ENCODE data around the gene FCER2.
A peak's percentile ranks its signal among the peaks of the same experiment; 100 is the strongest.

The FCER2 gene

GRCh38 chr19:7732045-7732444 lies 30.1 kb upstream of the FCER2 start, which contains the start of gene CLEC4G:
Gene CLEC4G, minus strand, starts transcription at chr19:7732110. Its CDS starts 8 bp downstream, at chr19:7732102.
- DNase-seq (ENCODE audit: low spot score): no peak

DNA sequence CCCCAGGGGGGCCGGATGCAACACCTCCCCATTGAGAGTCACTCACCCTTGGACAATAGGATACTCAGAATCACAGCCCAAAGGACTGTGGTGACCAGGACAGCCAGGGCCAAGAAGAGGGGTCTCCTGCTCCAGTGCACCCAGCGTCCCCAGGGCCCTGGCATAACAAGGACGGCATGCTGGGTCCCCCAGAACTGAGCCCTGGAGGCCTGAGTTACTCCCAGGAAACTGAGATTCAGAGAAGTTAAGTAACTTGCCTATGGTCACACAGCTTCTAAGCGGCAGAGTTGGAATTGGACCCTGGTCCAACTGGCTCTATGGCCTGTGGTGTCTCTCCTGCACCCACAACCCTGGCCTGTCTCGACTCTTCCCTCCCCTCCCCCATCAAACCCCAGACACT lies 29.7 kb upstream of the FCER2 start:
- no peak for DNase-seq (ENCODE audit: low spot score)

GRCh38 chr19:7731218-7731595 lies 29.3 kb upstream of the FCER2 start:
- peak; percentile 19 for DNase-seq (ENCODE audit: low spot score)

DNA sequence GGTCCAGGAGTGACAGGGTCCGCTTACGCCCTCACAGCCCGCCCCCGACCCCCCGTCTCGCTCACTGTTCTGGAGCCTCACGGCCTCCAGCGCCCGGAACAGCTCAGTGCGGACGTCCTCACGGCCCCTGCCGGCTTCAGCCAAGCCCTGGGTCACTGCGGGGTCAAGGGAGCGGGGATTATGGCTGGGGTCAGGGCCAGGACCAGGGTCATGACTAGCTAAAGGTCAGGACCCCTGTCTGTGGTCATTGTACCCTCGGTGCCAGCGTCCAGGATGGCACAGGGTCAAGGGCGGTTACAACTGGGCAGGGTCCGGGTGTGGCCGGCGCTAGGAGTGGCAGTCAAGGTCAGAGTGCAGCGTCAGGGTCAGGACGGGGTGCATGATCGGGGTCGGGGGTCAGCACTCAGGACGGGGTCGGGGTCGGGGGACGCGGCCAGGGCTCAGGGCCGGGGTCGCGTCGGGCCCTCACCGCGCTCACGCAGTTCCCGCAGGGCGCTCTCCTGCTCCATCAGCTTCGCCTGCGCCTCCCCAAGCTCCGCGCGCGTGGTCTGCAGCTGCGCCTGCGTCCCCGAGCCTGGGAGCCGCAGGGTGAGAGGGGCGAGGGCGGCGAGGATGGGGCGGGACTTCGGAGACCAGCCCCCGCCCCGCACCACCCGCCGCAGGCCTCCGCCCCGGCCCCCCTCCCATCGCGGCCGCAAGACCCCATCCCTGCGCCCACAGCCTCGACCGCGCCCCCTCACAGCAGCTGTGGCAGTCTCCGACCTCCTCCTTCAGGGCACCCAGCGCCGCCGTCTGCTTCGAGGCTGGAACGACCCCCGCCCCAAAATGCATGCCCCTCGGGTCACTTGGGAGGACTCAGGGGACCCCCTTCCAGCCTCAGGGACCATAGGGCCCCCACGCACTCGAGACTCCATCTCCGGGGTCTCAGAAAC lies 28.6 kb upstream of the FCER2 start:
- peak; percentile 29 for DNase-seq (ENCODE audit: low spot score)

GRCh38 chr19:7729831-7730285 lies 27.9 kb upstream of the FCER2 start:
- peak; percentile 27 for DNase-seq (ENCODE audit: low spot score)

DNA sequence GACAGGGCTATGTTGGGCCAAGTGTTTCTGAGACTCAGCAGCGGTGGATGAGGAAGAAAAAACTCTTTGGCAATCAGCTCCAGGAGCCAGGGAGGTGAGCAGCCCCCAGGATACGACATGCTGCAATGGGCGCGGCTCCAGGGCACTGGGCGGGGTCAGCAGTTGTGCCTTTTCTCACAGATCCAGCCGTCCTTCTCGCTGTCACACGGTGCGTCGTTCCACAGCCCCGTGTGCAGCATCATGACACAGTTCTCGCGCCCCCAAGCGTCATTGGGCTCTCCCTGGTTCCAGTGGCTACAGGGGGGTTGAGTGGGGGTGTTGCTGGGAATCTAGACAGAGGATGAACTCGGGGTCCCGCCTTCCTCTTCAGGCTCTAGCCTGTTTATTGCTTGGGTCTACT lies 27.3 kb upstream of the FCER2 start:
- peak; percentile 21 for DNase-seq (ENCODE audit: low spot score)

DNA sequence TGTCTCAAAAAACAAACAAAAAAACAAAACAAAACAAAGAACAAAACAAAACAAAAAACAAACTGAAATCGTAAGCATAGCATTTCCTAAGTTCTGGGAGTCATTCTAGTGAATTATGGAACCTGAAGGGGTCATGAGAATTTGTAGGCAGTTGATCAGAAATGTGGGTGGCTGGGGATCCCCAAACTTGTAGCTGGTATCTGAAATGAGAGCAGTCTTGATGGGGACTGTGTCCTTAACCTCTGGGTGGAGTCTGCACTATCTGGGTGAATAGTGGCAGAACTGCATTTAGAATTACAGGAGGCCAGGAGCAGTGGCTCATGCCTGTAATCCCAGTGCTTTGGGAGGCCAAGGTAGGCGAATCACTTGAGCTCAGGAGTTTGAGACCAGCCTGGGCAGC lies 23.9 kb upstream of the FCER2 start:
- DNase-seq (ENCODE audit: low spot score): no peak

GRCh38 chr19:7722231-7722651 lies 20.3 kb upstream of the FCER2 start:
- peak; percentile 81 for DNase-seq (ENCODE audit: low spot score)

GRCh38 chr19:7720351-7720750 lies 18.4 kb upstream of the FCER2 start:
- no peak for DNase-seq (ENCODE audit: low spot score)

GRCh38 chr19:7718668-7719067 lies 16.7 kb upstream of the FCER2 start:
- no peak for DNase-seq (ENCODE audit: low spot score)

GRCh38 chr19:7716762-7717161 lies 14.8 kb upstream of the FCER2 start:
- no peak for DNase-seq (ENCODE audit: low spot score)

GRCh38 chr19:7715671-7716070 lies 13.7 kb upstream of the FCER2 start:
- no peak for DNase-seq (ENCODE audit: low spot score)

DNA sequence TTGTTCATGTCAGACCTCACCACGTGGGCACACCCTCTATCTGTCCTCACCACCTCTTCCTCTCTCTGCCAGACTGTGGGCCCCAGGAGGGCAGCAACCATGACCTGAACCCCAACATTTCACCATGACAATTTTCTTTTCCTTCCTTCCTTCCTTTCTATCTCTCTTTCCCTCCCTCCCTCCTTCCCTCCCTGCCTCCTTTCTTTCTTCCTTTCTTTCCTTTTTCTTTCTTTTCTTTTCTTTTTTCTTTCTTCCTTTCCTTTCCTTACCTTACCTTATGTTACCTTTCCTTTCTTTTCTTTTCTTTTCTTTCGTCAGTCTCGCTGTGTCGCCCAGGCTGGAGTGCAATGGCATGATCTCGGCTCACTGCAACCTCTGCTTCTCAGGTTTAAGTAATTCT lies 8.7 kb upstream of the FCER2 start:
- no peak for DNase-seq (ENCODE audit: low spot score)

GRCh38 chr19:7709932-7710460 lies 8.1 kb upstream of the FCER2 start:
- no peak for DNase-seq (ENCODE audit: low spot score)

- no peak for DNase-seq (ENCODE audit: low spot score)
These were observed 5.1 kb upstream of the FCER2 start for GRCh38 chr19:7706955-7707456.

DNA sequence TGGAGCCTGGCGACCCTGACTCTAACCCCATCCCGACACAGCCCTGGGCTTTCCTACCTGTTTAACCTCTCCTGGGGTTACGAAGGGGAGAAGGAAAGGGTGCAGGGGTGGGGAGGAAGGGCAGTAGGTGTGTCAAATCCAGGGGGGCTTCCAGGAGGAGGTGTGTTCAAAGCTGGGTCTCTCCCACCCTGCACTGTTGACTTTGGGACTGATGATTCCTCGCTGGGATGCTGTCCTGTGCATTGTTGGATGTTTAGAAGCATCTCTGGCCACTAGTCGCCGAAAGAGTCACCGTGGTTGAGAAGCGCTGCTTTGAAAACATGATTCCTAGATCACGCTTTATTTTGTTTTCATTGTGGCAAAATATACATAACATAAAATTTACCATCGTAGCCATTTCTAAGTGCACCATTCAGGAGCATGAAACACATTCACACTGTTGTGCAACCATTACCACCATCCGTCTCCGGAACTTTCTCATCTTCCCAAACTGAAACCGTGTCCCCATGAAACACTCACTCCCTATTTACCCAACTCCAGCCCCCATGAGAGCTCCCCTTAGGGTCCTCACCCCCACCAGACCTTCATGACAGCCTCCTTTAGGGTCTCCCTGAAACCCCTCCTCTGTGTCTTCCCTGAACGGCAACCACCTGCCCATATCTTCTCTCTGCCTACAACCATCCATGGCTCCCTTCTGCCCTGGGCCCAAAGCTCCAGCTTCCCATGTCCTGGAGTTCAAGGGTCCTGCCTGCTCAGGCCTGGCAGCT lies 4.4 kb upstream of the FCER2 start:
- DNase-seq (ENCODE audit: low spot score): no peak

DNA sequence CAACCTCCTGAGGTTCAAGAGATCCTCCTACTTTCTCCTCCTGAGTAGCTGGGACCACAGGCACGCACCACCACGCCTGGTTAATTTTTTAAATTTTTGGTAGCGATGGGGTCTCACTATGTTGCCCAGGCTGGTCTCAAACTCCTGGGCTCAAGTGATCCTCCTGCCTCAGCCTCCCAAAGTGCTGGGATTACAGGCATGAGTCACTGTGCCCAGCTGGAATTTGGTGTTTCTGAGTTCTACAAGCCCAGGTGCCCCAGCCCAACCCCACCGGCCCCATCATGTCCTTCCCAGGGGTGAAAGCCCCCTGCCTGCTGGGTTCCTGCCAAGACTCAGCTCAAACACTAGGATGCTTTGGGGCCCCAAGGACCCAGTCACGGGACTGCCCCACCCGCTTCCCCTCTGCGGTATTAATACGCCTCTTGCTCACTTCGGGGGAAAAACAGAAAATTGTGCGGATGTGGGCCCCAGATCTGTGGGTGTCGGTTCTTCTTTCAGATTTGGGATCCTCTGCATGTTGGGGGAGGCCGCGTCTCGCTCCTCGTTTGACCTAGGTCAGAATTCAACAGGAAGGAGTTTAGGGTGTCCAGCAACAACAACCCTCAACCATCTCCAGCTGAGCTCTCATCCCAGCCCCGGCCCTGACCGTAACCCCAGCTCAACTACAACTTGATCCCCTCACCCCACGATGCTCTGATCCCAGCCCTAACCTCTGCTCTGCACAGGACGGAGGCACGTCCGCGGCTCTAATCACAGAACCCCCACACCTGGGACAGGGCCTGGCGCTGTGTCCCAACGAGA lies 3.7 kb upstream of the FCER2 start:
- no peak for DNase-seq (ENCODE audit: low spot score)

GRCh38 chr19:7704280-7705060 lies 2.5 kb upstream of the FCER2 start:
- no peak for DNase-seq (ENCODE audit: low spot score)

- no peak for DNase-seq (ENCODE audit: low spot score)
These were observed 1.4 kb upstream of the FCER2 start for GRCh38 chr19:7703332-7703731.

GRCh38 chr19:7701049-7701653 lies 780 bp downstream of the FCER2 start:
- no peak for DNase-seq (ENCODE audit: low spot score)

Data from D341Med (cell line).